Liver (tissue), 9 donors: ENCODE data around the gene AP5B1. TPM values are rescaled to one million over a fixed set of nuclear protein-coding genes. Genes with fewer than 3 reads are reported as not detected.

Experiments used
- DNase-seq: peaks from one replicate; pipeline ENCODE4 v3.0.0-alpha.2; 2017; ENCODE audit warnings: low spot score
- H3K27ac ChIP-seq, 2 donors: one replicate each; pipeline ENCODE4 v1.7.0; 2013; ENCODE audit warnings: inconsistent platforms in 2 of 2, low read length in 2 of 2, control low read depth in 1 of 2, low read depth in 1 of 2, mild to moderate bottlenecking in 1 of 2
- H3K27me3 ChIP-seq, 4 donors: one replicate each; pipeline versions ENCODE4 v1.6.1 to v1.7.0; 2013; ENCODE audit warnings: low read length in 3 of 4, inconsistent platforms in 1 of 4, mild to moderate bottlenecking in 1 of 4, moderate library complexity in 1 of 4; ENCODE audit not compliant: control insufficient read depth in 4 of 4, insufficient read depth in 4 of 4
- H3K36me3 ChIP-seq, 4 donors: one replicate each; pipeline versions ENCODE4 v1.6.1 to v1.7.0; 2013; ENCODE audit warnings: low read length in 3 of 4, mild to moderate bottlenecking in 3 of 4, low read depth in 1 of 4, moderate library complexity in 1 of 4; ENCODE audit not compliant: control insufficient read depth in 4 of 4, insufficient read depth in 3 of 4
- H3K4me1 ChIP-seq, 4 donors: one replicate each; pipeline versions ENCODE4 v1.6.1 to v1.7.0; 2013; ENCODE audit warnings: low read length in 3 of 4, mild to moderate bottlenecking in 3 of 4, moderate library complexity in 1 of 4; ENCODE audit not compliant: control insufficient read depth in 4 of 4, insufficient read depth in 4 of 4
- H3K4me3 ChIP-seq, 3 donors: one replicate each; pipeline versions ENCODE4 v1.6.1 to v1.7.0; 2013; ENCODE audit warnings: low read length in 3 of 3, control low read depth in 1 of 3, low read depth in 1 of 3, mild to moderate bottlenecking in 1 of 3
- H3K9ac ChIP-seq, 2 donors: one replicate each; pipeline ENCODE4 v1.7.0; 2013; ENCODE audit warnings: low read length in 2 of 2, mild to moderate bottlenecking in 2 of 2, moderate library complexity in 2 of 2, control low read depth in 1 of 2, low read depth in 1 of 2
- H3K9me3 ChIP-seq, 4 donors: one replicate each; pipeline versions ENCODE4 v1.6.1 to v1.7.0; 2013; ENCODE audit warnings: low read length in 3 of 4; ENCODE audit not compliant: control insufficient read depth in 4 of 4
- EGR1 ChIP-seq, 2 donors: IDR thresholded peaks; 2 replicates each; pipeline ENCODE4 v1.6.1; 2016 to 2018; ENCODE audit warnings: antibody characterized with exemption in 2 of 2, low read depth in 2 of 2
- FOXA1 ChIP-seq: IDR thresholded peaks from 2 replicates; pipeline ENCODE4 v1.6.1; 2016; ENCODE audit warnings: antibody characterized with exemption
- FOXA2 ChIP-seq: IDR thresholded peaks from 2 replicates; pipeline ENCODE4 v1.6.1; 2016; ENCODE audit warnings: antibody characterized with exemption
- GABPA ChIP-seq, 2 donors: IDR thresholded peaks in 1 of 2; conservative IDR thresholded peaks in 1 of 2; 2 replicates each; pipeline ENCODE4 v1.6.1; 2016; ENCODE audit warnings: antibody characterized with exemption in 2 of 2, mild to moderate bottlenecking in 1 of 2, moderate library complexity in 1 of 2
- HNF4A ChIP-seq, 2 donors: conservative IDR thresholded peaks; 2 replicates each; pipeline ENCODE4 v1.6.1; 2016; ENCODE audit warnings: antibody characterized with exemption in 2 of 2, mild to moderate bottlenecking in 2 of 2
- JUND ChIP-seq, 2 donors: IDR thresholded peaks; 2 replicates each; pipeline ENCODE4 v1.6.1; 2016; ENCODE audit warnings: antibody characterized with exemption in 2 of 2
- NR2F2 ChIP-seq: IDR thresholded peaks from 2 replicates; pipeline ENCODE4 v1.6.1; 2016; ENCODE audit warnings: antibody characterized with exemption
- RAD21 ChIP-seq, 2 donors: IDR thresholded peaks; 2 replicates each; pipeline ENCODE4 v1.6.1; 2016; ENCODE audit warnings: antibody characterized with exemption in 2 of 2, mild to moderate bottlenecking in 2 of 2
- RXRA ChIP-seq, 2 donors: IDR thresholded peaks; 2 replicates each; pipeline ENCODE4 v1.6.1; 2017 to 2018; ENCODE audit warnings: antibody characterized with exemption in 2 of 2, mild to moderate bottlenecking in 1 of 2
- SP1 ChIP-seq: IDR thresholded peaks from 2 replicates; pipeline ENCODE4 v1.6.1; 2018; ENCODE audit warnings: antibody characterized with exemption, mild to moderate bottlenecking
- YY1 ChIP-seq: IDR thresholded peaks from 2 replicates; pipeline ENCODE4 v1.6.1; 2016; ENCODE audit warnings: antibody characterized with exemption, mild to moderate bottlenecking
- WGBS: extraction: QIAGEN DNeasy Blood & Tissue Kit; methylation state at CpG from one replicate; pipeline ENCODE4 v1.1.7; 2013; 5-methylcytosine and 5-hydroxymethylcytosine counted together
- polyA plus RNA-seq, 2 donors: library from polyadenylated mRNA; stranded (reverse) in 1 of 2; unstranded in 1 of 2; fragments of 200-250 nt in 1 of 2; fragments of >200 nt in 1 of 2; fragmentation: Nextera tagmentation in 1 of 2; extraction: Ambion mirVana in 1 of 2; gene quantifications; one replicate each; pipeline versions ENCODE4 v1.2.1 to v1.2.3, GENCODE V29; 2013 to 2015
- total RNA-seq, 2 donors: library from RNA; depleted of rRNA; stranded (reverse); fragments of >200 nt; gene quantifications; one replicate each; pipeline ENCODE4 v1.2.3, GENCODE V29; 2014
- TF ChIP-seq, protein P1 (sequence below): IDR thresholded peaks from 2 replicates; pipeline ENCODE4 v1.6.1; 2016; ENCODE audit warnings: antibody characterized with exemption
- TF ChIP-seq, protein P2 (sequence below): IDR thresholded peaks from 2 replicates; pipeline ENCODE4 v1.6.1; 2016; ENCODE audit warnings: antibody characterized with exemption
- TF ChIP-seq, protein P3 (sequence below): IDR thresholded peaks from 2 replicates; pipeline ENCODE4 v1.6.1; 2016; ENCODE audit warnings: antibody characterized with exemption, mild to moderate bottlenecking
- TF ChIP-seq, protein P4 (sequence below): IDR thresholded peaks from 2 replicates; pipeline ENCODE4 v1.6.1; 2016; ENCODE audit warnings: antibody characterized with exemption
- TF ChIP-seq, protein P5 (sequence below): fragments of 150-350 bp; IDR thresholded peaks from 2 replicates; pipeline ENCODE4 v1.5.1; 2017; ENCODE audit warnings: improper control_type of control experiment, low read depth, low read length; ENCODE audit not compliant: missing input control
- donor health status: healthy.
- donor health status: healthy.
- donor health status: healthy.
- donor health status: healthy.
- donor health status: healthy.

The AP5B1 gene
- total and polyA plus RNA-seq, 4 donors: 2.0 to 10.8 (median 5.0) TPM

DNA sequence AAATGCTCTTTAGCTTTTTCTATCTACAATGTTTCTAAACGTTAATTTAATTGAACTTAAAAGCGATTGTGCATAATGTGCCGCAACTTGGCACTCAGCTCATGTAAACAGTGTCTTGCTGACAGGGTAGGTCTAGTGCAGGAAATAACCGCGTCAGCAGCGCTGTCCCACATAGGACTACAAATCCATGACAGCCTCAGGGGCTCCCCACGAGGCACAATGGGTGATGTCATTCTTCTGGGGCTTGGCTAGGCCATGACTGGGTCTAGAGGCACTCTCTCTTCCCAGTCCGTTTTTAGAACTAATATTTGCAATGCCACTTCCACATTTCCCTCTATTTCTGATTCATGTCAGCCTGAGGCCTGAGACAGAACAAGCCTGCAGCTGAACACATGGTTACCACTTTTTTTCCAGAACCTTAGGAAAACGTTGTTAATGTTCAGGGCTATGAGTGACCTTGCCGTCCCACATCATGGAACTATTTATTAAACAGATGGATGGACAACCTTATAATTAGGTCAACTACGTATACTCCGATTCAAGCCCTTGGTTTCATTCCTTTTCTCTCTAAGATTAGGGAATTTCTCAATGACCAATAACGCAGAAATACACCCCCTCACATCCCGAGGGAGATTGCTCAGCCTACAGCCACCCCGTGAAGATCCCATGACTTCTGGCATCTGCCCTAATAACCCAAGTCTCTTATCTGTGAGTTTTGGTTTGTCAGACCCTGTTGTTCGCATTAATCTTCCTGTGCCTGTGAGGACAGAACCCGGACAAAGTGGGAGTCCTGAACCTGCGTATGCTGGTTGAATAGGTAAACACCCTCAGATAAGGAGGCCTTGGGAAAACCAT lies 33.6 kb upstream of the AP5B1 start:
- TF ChIP-seq FOXA1 (no peak), YY1 (no peak), FOXA2 (no peak), GABPA (IDR thresholded peaks at IDR 0.05 in 1 of 2, conservative IDR thresholded peaks at IDR 0.05 in 1 of 2) (no peak), JUND (IDR thresholded peaks at IDR 0.05) (no peak)
- TF ChIP-seq, protein P1, sequence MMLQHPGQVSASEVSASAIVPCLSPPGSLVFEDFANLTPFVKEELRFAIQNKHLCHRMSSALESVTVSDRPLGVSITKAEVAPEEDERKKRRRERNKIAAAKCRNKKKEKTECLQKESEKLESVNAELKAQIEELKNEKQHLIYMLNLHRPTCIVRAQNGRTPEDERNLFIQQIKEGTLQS: no peak
- TF ChIP-seq, protein P2, sequence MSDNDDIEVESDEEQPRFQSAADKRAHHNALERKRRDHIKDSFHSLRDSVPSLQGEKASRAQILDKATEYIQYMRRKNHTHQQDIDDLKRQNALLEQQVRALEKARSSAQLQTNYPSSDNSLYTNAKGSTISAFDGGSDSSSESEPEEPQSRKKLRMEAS: no peak
- TF ChIP-seq, protein P3, sequence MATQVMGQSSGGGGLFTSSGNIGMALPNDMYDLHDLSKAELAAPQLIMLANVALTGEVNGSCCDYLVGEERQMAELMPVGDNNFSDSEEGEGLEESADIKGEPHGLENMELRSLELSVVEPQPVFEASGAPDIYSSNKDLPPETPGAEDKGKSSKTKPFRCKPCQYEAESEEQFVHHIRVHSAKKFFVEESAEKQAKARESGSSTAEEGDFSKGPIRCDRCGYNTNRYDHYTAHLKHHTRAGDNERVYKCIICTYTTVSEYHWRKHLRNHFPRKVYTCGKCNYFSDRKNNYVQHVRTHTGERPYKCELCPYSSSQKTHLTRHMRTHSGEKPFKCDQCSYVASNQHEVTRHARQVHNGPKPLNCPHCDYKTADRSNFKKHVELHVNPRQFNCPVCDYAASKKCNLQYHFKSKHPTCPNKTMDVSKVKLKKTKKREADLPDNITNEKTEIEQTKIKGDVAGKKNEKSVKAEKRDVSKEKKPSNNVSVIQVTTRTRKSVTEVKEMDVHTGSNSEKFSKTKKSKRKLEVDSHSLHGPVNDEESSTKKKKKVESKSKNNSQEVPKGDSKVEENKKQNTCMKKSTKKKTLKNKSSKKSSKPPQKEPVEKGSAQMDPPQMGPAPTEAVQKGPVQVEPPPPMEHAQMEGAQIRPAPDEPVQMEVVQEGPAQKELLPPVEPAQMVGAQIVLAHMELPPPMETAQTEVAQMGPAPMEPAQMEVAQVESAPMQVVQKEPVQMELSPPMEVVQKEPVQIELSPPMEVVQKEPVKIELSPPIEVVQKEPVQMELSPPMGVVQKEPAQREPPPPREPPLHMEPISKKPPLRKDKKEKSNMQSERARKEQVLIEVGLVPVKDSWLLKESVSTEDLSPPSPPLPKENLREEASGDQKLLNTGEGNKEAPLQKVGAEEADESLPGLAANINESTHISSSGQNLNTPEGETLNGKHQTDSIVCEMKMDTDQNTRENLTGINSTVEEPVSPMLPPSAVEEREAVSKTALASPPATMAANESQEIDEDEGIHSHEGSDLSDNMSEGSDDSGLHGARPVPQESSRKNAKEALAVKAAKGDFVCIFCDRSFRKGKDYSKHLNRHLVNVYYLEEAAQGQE: no peak
- no peak overlapping the region for H3K27ac ChIP-seq

DNA sequence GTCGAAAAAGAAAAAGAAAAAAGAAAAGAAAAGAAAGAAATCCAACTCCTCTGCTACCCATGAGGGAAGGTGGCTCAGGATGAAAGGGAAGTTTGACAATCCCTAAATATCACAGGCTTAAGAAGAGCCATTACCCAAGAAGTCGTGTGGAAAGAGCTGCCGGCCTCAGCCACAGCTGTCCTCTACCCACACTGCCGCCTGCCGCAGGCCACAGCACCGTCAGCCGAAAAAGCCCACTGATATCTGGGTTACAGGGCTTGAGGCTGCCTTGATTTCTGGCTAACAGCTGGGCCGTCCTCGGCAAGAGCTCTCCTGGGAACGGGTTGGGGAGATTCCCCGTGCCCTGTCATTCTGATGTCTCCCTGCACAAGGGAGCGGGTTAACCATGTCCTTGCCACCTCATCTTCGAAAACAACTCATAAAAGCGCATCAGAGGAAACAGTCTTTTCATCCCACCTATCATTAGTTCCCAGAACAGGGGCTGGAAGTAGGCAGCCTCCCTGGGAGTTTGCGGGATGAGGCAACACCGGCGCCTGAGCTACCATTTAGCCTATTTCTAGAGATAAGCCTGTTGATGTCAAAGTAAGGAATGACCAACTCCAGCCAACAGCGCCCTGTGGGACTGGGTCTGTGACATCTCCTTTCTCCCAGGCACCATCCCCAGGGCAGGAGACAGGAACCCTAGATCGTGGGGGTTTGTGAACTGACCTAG lies 31.1 kb upstream of the AP5B1 start:
- no peak overlapping the region for H3K9ac ChIP-seq
- H3K4me1 ChIP-seq: peaks cover 0 to 2% (median under 1%) of the 10 kb centered on the region in 4 donors
- H3K9me3 ChIP-seq: no peaks in the 10 kb centered on the region
- H3K36me3 ChIP-seq: no peaks in the 10 kb centered on the region
- TF ChIP-seq FOXA2 (no peak), NR2F2 (no peak), RXRA (IDR thresholded peaks at IDR 0.05) (no peak), SP1 (no peak), YY1 (no peak), JUND (IDR thresholded peaks at IDR 0.05) (no peak), HNF4A (conservative IDR thresholded peaks at IDR 0.05) (no peak), GABPA (IDR thresholded peaks at IDR 0.05 in 1 of 2, conservative IDR thresholded peaks at IDR 0.05 in 1 of 2) (no peak), FOXA1 (no peak), RAD21 (IDR thresholded peaks at IDR 0.05) (no peak), EGR1 (IDR thresholded peaks at IDR 0.05; ENCODE audit: low read depth in 2 of 2) (no peak)
- TF ChIP-seq, protein P3: no peak
- TF ChIP-seq, protein P1: no peak
- TF ChIP-seq, protein P4, sequence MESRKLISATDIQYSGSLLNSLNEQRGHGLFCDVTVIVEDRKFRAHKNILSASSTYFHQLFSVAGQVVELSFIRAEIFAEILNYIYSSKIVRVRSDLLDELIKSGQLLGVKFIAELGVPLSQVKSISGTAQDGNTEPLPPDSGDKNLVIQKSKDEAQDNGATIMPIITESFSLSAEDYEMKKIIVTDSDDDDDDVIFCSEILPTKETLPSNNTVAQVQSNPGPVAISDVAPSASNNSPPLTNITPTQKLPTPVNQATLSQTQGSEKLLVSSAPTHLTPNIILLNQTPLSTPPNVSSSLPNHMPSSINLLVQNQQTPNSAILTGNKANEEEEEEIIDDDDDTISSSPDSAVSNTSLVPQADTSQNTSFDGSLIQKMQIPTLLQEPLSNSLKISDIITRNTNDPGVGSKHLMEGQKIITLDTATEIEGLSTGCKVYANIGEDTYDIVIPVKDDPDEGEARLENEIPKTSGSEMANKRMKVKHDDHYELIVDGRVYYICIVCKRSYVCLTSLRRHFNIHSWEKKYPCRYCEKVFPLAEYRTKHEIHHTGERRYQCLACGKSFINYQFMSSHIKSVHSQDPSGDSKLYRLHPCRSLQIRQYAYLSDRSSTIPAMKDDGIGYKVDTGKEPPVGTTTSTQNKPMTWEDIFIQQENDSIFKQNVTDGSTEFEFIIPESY: no peak
- TF ChIP-seq, protein P5, sequence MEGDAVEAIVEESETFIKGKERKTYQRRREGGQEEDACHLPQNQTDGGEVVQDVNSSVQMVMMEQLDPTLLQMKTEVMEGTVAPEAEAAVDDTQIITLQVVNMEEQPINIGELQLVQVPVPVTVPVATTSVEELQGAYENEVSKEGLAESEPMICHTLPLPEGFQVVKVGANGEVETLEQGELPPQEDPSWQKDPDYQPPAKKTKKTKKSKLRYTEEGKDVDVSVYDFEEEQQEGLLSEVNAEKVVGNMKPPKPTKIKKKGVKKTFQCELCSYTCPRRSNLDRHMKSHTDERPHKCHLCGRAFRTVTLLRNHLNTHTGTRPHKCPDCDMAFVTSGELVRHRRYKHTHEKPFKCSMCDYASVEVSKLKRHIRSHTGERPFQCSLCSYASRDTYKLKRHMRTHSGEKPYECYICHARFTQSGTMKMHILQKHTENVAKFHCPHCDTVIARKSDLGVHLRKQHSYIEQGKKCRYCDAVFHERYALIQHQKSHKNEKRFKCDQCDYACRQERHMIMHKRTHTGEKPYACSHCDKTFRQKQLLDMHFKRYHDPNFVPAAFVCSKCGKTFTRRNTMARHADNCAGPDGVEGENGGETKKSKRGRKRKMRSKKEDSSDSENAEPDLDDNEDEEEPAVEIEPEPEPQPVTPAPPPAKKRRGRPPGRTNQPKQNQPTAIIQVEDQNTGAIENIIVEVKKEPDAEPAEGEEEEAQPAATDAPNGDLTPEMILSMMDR: no peak
- H3K27me3 ChIP-seq: peaks cover 0 to 3% (median 0%) of the 10 kb centered on the region in 4 donors
- H3K4me3 ChIP-seq: no peak overlapping the region
- DNase-seq: no peak
- WGBS: 65% methylated on average over 19 of the region's 19 CpGs
- H3K27ac ChIP-seq: no peak overlapping the region

More for the DNA sequence above, 33.6 kb upstream of the AP5B1 start:
- Histone ChIP-seq H3K4me3 (no peak overlapping the region), H3K27me3 (no peaks in the 10 kb centered on the region), H3K36me3 (no peaks in the 10 kb centered on the region), H3K9me3 (no peaks in the 10 kb centered on the region), H3K9ac (no peak overlapping the region), H3K4me1 (peaks cover 0 to 11% (median 6%) of the 10 kb centered on the region in 4 donors)
- WGBS: 75% methylated on average over 18 of the region's 18 CpGs
- no peak for DNase-seq
